Measurements from ENCODE around the gene AGK. TPM values are rescaled to one million over a fixed set of nuclear protein-coding genes. Genes with fewer than 3 reads are reported as not detected.

The AGK gene
- total RNA-seq, 2 donors from 2014 or later = 19.6 to 21.1 TPM

DNA sequence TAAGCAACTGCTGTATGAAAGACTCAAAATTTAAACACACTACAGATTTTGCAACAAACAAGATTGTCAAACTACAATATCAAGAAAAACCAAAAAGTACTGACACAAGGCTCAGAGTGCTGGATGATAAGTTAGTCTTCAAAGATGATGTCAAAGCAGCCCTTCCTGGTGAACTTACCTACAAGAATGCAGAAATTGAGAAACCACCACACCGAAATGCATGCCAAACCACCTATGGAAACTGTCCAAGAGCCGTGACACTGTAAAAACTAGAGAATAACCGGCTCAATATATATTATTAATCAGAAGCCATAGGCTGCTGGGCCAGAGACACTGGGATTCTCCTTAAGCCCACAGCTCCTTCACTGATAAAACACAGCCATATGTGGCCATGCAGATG, 125.4 kb downstream of the AGK start:
- H3K27me3 ChIP-seq = no peaks in the 10 kb centered on the region
- no peaks in the 10 kb centered on the region for H3K4me1 ChIP-seq
- DNase-seq = no peak
- H3K4me3 ChIP-seq = no peak overlapping the region
- H3K27ac ChIP-seq = no peak overlapping the region
- TF ChIP-seq, protein P1, sequence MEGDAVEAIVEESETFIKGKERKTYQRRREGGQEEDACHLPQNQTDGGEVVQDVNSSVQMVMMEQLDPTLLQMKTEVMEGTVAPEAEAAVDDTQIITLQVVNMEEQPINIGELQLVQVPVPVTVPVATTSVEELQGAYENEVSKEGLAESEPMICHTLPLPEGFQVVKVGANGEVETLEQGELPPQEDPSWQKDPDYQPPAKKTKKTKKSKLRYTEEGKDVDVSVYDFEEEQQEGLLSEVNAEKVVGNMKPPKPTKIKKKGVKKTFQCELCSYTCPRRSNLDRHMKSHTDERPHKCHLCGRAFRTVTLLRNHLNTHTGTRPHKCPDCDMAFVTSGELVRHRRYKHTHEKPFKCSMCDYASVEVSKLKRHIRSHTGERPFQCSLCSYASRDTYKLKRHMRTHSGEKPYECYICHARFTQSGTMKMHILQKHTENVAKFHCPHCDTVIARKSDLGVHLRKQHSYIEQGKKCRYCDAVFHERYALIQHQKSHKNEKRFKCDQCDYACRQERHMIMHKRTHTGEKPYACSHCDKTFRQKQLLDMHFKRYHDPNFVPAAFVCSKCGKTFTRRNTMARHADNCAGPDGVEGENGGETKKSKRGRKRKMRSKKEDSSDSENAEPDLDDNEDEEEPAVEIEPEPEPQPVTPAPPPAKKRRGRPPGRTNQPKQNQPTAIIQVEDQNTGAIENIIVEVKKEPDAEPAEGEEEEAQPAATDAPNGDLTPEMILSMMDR (IDR thresholded peaks at IDR 0.05) = no peak
- intact Hi-C loops (cut with DNase I) = no loop called here
- H3K9me3 ChIP-seq = no peaks in the 10 kb centered on the region
- H3K36me3 ChIP-seq = no peaks in the 10 kb centered on the region
- no peak overlapping the region for H3K9ac ChIP-seq (ENCODE audit: low read depth in 2 of 2, low read length in 2 of 2)

DNA sequence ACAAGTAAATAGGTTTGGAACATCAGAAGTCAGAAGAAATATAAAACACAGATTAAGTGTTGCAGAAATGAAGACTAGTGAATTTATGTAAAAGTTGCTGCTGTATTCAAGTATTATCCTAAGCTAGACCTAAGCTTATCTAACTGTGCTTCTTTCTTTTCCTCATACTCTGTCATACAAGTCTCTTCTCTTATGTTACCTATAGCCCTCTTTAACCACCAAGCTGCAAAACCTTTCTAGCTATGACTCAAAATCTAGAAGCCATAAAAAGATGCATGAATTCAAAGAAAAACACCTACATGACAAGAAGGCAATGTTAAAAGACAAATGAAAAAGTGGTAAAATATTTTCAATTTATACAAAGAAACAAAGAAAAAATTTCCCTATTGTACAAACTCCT, 127.8 kb downstream of the AGK start:
- DNase-seq = no peak
- H3K27ac ChIP-seq = no peak overlapping the region
- H3K27me3 ChIP-seq = no peaks in the 10 kb centered on the region
- no peaks in the 10 kb centered on the region for H3K4me1 ChIP-seq
- intact Hi-C loops (cut with DNase I) = no loop called here
- no peak overlapping the region for H3K4me3 ChIP-seq
- TF ChIP-seq, protein P1 (IDR thresholded peaks at IDR 0.05) = no peak
- no peaks in the 10 kb centered on the region for H3K9me3 ChIP-seq
- H3K9ac ChIP-seq (ENCODE audit: low read depth in 2 of 2, low read length in 2 of 2) = no peak overlapping the region
- no peaks in the 10 kb centered on the region for H3K36me3 ChIP-seq

DNA sequence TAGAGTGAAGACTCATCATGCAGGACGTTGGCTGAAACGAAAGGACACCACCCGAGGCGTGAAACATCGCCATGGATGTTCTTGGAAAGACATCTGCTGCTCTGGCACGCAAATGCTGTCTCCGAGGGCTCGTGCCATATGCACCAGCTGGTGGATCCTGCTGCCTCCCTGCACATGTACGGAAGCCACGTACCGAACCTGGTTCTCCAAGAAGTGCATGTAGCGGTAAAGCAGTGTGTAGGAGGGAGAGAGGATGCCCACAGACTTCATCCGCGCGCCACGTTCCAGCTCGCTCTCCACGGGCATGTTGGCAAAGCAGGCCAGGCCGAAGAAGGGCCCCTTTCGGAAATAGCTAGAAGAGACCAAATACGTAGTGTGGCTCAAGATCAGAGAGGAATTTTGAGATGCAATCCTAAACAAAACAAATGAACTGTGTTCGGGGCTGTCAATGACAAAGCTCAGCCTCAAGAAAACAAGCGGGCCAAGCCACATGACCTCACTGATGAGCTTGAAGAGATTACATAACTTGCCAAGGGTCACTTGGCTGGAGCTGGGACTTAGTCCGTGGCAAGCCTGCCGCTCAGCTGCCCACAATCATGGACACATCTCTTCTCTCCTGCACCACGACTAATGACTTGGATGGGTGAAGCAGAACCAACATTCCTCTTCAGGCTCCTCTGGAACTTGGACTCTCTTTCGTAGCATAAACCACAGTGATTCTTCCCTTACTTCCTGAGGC, 134.2 kb downstream of the AGK start:
- DNase-seq = no peak
- Histone ChIP-seq H3K4me1 (no peaks in the 10 kb centered on the region), H3K27ac (no peak overlapping the region), H3K36me3 (no peaks in the 10 kb centered on the region), H3K9ac (ENCODE audit: low read depth in 2 of 2, low read length in 2 of 2) (no peak overlapping the region), H3K27me3 (no peaks in the 10 kb centered on the region), H3K9me3 (no peaks in the 10 kb centered on the region), H3K4me3 (no peak overlapping the region)
- intact Hi-C loops (cut with DNase I) = no loop called here
- TF ChIP-seq, protein P1 (IDR thresholded peaks at IDR 0.05) = no peak

DNA sequence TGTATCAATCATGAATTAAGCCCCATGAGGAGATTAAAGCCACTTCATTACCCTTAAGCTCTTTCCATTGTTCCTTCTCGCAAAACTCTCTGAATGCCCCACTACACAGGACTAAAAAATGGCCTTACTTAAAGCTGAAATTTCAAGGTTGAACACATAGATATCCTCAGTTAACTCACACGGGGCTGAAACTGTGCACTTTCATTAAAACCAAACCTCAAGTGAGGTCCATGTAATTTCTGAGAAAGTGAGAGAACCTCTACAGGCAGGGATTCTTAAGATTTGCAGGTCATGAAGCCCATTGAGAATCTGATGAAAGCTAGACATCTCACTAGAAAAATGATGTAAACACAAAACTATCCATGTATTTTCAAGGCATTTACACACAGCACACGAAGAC, 134.9 kb downstream of the AGK start:
- H3K4me1 ChIP-seq = no peaks in the 10 kb centered on the region
- H3K27me3 ChIP-seq = no peaks in the 10 kb centered on the region
- H3K9me3 ChIP-seq = no peaks in the 10 kb centered on the region
- TF ChIP-seq, protein P1 (IDR thresholded peaks at IDR 0.05) = no peak
- intact Hi-C loops (cut with DNase I) = no loop called here
- H3K9ac ChIP-seq (ENCODE audit: low read depth in 2 of 2, low read length in 2 of 2) = no peak overlapping the region
- DNase-seq = no peak
- no peak overlapping the region for H3K4me3 ChIP-seq
- no peaks in the 10 kb centered on the region for H3K36me3 ChIP-seq
- H3K27ac ChIP-seq = no peak overlapping the region

DNA sequence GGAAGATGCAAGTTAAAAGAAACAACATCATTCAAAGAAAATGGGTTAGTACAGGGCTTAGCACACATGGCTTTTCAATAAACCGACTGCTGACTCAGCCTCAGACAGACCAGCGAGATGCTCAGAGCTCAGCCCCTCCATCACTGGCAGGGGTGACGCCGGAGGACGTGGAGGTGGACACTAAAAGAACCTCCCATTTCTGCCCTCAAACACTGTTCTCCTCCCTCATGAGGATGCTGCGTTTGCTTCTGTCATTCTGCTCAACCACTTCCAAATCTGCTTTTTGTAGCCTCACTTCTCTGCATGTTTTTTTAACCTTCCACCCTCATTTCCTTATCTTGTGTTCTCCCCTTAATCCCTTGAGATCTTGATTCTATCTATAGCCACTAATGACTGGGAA, 135.5 kb downstream of the AGK start:
- Histone ChIP-seq H3K9me3 (no peaks in the 10 kb centered on the region), H3K4me1 (no peaks in the 10 kb centered on the region), H3K36me3 (no peaks in the 10 kb centered on the region), H3K27ac (no peak overlapping the region), H3K9ac (ENCODE audit: low read depth in 2 of 2, low read length in 2 of 2) (no peak overlapping the region), H3K27me3 (no peaks in the 10 kb centered on the region), H3K4me3 (no peak overlapping the region)
- TF ChIP-seq, protein P1 (IDR thresholded peaks at IDR 0.05) = no peak
- intact Hi-C loops (cut with DNase I) = no loop called here
- no peak for DNase-seq

Data from colonic mucosa (tissue), 4 donors.